ENCODE measurements around the gene CAPN9.

Gene CAPN9

GRCh38 chr1:230706020-230706699 lies 41.0 kb upstream of the CAPN9 start:
- TF ChIP-seq CTCF (IDR thresholded peaks at IDR 0.05; ENCODE audit: unreplicated experiment in 3 of 3) = no peak
- Mint-ChIP-seq H3K27ac (no peak overlapping the region), H3K9me3 (no peaks in the 10 kb centered on the region), H3K36me3 (ENCODE audit: low read depth) (no peaks in the 10 kb centered on the region), H3K27me3 (ENCODE audit: low read depth) (peaks cover 19% of the 10 kb centered on the region), H3K4me1 (peaks cover 9% of the 10 kb centered on the region), H3K4me3 (no peak overlapping the region)

GRCh38 chr1:230706887-230707731 lies 40.1 kb upstream of the CAPN9 start:
- peaks cover 9% of the 10 kb centered on the region for H3K4me1 Mint-ChIP-seq
- no peaks in the 10 kb centered on the region for H3K9me3 Mint-ChIP-seq
- TF ChIP-seq CTCF (IDR thresholded peaks at IDR 0.05; ENCODE audit: unreplicated experiment in 3 of 3) = no peak
- no peak overlapping the region for H3K27ac Mint-ChIP-seq
- H3K27me3 Mint-ChIP-seq (ENCODE audit: low read depth) = peaks cover 19% of the 10 kb centered on the region
- H3K36me3 Mint-ChIP-seq (ENCODE audit: low read depth) = no peaks in the 10 kb centered on the region
- no peak overlapping the region for H3K4me3 Mint-ChIP-seq

- Mint-ChIP-seq H3K27me3 (ENCODE audit: low read depth) (peaks cover 19% of the 10 kb centered on the region), H3K4me1 (peaks cover 2% of the 10 kb centered on the region), H3K9me3 (no peaks in the 10 kb centered on the region), H3K27ac (peak overlapping the region in 2 of 3 experiments; percentile 28 to 46), H3K4me3 (no peak overlapping the region), H3K36me3 (ENCODE audit: low read depth) (no peaks in the 10 kb centered on the region)
- TF ChIP-seq CTCF (IDR thresholded peaks at IDR 0.05; ENCODE audit: unreplicated experiment in 3 of 3) = no peak
Observed at GRCh38 chr1:230707732-230708630, 39.2 kb upstream of the CAPN9 start.

- Mint-ChIP-seq H3K4me3 (no peak overlapping the region), H3K4me1 (peaks cover 9% of the 10 kb centered on the region), H3K9me3 (no peaks in the 10 kb centered on the region), H3K27ac (peak overlapping the region in 1 of 3 experiments; percentile 46), H3K27me3 (ENCODE audit: low read depth) (peaks cover 19% of the 10 kb centered on the region), H3K36me3 (ENCODE audit: low read depth) (no peaks in the 10 kb centered on the region)
- no peak for TF ChIP-seq CTCF (IDR thresholded peaks at IDR 0.05; ENCODE audit: unreplicated experiment in 3 of 3)
Observed at GRCh38 chr1:230708631-230709580, 38.3 kb upstream of the CAPN9 start.
